ENCODE measurements around the gene RAD51B. TPM values are rescaled to one million over a fixed set of nuclear protein-coding genes. Genes with fewer than 3 reads are reported as not detected.

Gene RAD51B
- total and polyA plus RNA-seq, 2 of the 13 experiments (the other 11 are each of a cell fraction or from before 2014, with no cell fraction given), result 7.0 to 9.5 TPM

DNA sequence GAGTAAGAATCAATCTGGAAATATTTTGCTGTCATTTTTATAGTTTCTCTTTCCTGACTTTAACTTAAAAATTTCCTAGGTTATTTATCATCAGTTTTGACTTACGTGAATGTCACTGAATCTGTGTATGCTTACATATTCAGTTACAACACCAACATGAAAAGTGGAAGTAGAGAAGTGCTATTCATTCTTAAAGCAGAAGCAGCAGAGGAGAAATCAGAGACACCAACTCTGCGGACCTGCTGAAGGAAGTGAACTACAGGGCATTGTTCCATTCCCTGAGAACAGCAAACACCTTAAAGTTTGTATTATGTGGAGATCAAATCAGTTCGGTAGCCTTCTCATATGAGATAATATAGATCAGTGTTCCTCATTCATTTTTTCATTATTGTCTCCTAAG lies 34.1 kb downstream of the RAD51B start:
- Histone ChIP-seq H3K4me3 (replicated peaks in 1 of 3; ENCODE audit: insufficient read depth in 1 of 3, low read depth in 2 of 3, low read length in 3 of 3) (no peak overlapping the region), H3K27me3 (ENCODE audit: control insufficient read depth in 1 of 2, insufficient read depth in 2 of 2, low read length in 2 of 2) (no peaks in the 10 kb centered on the region), H4K20me1 (ENCODE audit: insufficient read depth, low read length) (no peaks in the 10 kb centered on the region), H3K4me2 (ENCODE audit: low read depth, low read length) (no peak overlapping the region), H3K36me3 (replicated peaks in 1 of 2; ENCODE audit: control insufficient read depth in 1 of 2, insufficient read depth in 2 of 2, low read length in 2 of 2) (no peaks in the 10 kb centered on the region), H3K79me2 (ENCODE audit: insufficient read depth, low read length) (no peaks in the 10 kb centered on the region), H2AFZ (ENCODE audit: low read length) (no peak overlapping the region), H3K9ac (ENCODE audit: insufficient read depth, low read depth, low read length) (no peak overlapping the region), H3K9me3 (ENCODE audit: low read length) (no peaks in the 10 kb centered on the region), H3K4me1 (ENCODE audit: insufficient read depth, low read length) (peaks cover 7% of the 10 kb centered on the region; the same call in 1 of the 2 replicates), H3K27ac (ENCODE audit: extremely low read length, insufficient read depth, low read length) (no peak overlapping the region)
- TF ChIP-seq ZSCAN12 (CRISPR knock-in tag; IDR thresholded peaks at IDR 0.05), result no peak
- TF ChIP-seq ZNF138 (CRISPR knock-in tag; IDR thresholded peaks at IDR 0.05; ENCODE audit: low read depth), result no peak
- TF ChIP-seq SCMH1 (CRISPR knock-in tag; IDR thresholded peaks at IDR 0.05; ENCODE audit: borderline replicate concordance), result no peak
- no peak for TF ChIP-seq TOE1 (CRISPR knock-in tag; IDR thresholded peaks at IDR 0.05)
- TF ChIP-seq PAX8 (CRISPR knock-in tag; IDR thresholded peaks at IDR 0.05; ENCODE audit: borderline replicate concordance), result no peak
- TF ChIP-seq PAWR (CRISPR knock-in tag; IDR thresholded peaks at IDR 0.05; ENCODE audit: borderline replicate concordance), result no peak
- no peak for TF ChIP-seq NCOR1 (IDR thresholded peaks at IDR 0.05; ENCODE audit: borderline replicate concordance, low read length)
- TF ChIP-seq, protein P1, sequence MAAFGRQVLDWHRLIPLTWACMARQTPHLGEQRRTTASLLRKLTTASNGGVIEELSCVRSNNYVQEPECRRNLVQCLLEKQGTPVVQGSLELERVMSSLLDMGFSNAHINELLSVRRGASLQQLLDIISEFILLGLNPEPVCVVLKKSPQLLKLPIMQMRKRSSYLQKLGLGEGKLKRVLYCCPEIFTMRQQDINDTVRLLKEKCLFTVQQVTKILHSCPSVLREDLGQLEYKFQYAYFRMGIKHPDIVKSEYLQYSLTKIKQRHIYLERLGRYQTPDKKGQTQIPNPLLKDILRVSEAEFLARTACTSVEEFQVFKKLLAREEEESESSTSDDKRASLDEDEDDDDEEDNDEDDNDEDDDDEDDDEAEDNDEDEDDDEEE (CRISPR knock-in tag; IDR thresholded peaks at IDR 0.05), result no peak
- no peak for TF ChIP-seq SNRNP70 (IDR thresholded peaks at IDR 0.05; ENCODE audit: low read depth, low read length)
- no peak for TF ChIP-seq TARDBP (CRISPR knock-in tag; IDR thresholded peaks at IDR 0.05)
- TF ChIP-seq ZNF232 (CRISPR knock-in tag; IDR thresholded peaks at IDR 0.05; ENCODE audit: borderline replicate concordance), result no peak
- no peak for TF ChIP-seq ZSCAN21 (CRISPR knock-in tag; IDR thresholded peaks at IDR 0.05; ENCODE audit: borderline replicate concordance)
- no peak for TF ChIP-seq ZNF225 (CRISPR knock-in tag; IDR thresholded peaks at IDR 0.05)
- FAIRE-seq (no peak), ATAC-seq (no peak), DNase-seq (ENCODE audit: low spot score) (no peak)
- ChIA-PET POLR2A (no interaction called here), CTCF (ENCODE audit: low intra/inter-chr PET ratio, low total read pairs) (no interaction called here)
- 80% methylated on average over 3 of the region's 3 CpGs for WGBS (ENCODE audit: low lambda C conversion rate)
- in situ Hi-C loops (cut with HindIII; ENCODE audit: extremely low pct_ligation_motif_present, low pct_unique_long_range_greater_than_20kb) (no loop called here), intact Hi-C loops (cut with micrococcal nuclease; ENCODE audit: unreplicated experiment) (no loop called here)
- no TSS peak for BruUV-seq (replicated peaks)

Data from HepG2 (cell line).